ENCODE measurements around the gene OXLD1.

- TF ChIP-seq EZH2phosphoT487 (IDR thresholded peaks at IDR 0.05; ENCODE audit: insufficient read depth, low read depth) = no peak
- TF ChIP-seq EZH2 (IDR thresholded peaks at IDR 0.05; ENCODE audit: insufficient read depth, poor library complexity, severe bottlenecking) = no peak
These were observed 13.7 kb upstream of the OXLD1 start for GRCh38 chr17:81680150-81680549.
